ENCODE results near the gene AQP9.

DNA sequence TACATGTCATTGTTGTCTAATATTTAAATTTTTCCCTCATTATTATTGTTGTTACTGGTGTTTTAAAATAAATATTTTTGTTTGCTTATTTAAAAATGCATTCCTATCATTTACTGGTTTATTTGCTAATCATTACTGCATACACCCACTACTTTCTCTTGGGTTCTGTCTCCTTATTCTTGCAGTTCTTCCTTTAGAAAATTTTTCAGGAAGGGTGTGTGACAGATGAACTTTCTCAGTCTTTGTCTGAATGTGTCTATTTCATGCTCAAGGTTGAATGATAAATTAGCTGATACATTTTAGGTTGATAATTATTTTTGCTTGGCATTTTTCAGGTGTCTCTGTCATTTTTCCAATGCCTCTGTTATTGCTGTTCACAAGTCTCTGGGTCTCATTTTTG, 7.4 kb downstream of the AQP9 start:
- TF ChIP-seq, protein P1, sequence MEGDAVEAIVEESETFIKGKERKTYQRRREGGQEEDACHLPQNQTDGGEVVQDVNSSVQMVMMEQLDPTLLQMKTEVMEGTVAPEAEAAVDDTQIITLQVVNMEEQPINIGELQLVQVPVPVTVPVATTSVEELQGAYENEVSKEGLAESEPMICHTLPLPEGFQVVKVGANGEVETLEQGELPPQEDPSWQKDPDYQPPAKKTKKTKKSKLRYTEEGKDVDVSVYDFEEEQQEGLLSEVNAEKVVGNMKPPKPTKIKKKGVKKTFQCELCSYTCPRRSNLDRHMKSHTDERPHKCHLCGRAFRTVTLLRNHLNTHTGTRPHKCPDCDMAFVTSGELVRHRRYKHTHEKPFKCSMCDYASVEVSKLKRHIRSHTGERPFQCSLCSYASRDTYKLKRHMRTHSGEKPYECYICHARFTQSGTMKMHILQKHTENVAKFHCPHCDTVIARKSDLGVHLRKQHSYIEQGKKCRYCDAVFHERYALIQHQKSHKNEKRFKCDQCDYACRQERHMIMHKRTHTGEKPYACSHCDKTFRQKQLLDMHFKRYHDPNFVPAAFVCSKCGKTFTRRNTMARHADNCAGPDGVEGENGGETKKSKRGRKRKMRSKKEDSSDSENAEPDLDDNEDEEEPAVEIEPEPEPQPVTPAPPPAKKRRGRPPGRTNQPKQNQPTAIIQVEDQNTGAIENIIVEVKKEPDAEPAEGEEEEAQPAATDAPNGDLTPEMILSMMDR (IDR thresholded peaks at IDR 0.05), result no peak
- TF ChIP-seq SIN3A (IDR thresholded peaks at IDR 0.05; ENCODE audit: borderline replicate concordance, insufficient read depth, low read depth, low read length), result no peak
- no peak for TF ChIP-seq REST (IDR thresholded peaks at IDR 0.05; ENCODE audit: insufficient read depth in 1 of 2, low read depth in 2 of 2, low read length in 1 of 2)

Measured in Panc1 (cell line).